ENCODE data around the gene GLIPR1L1.

Gene GLIPR1L1

GRCh38 chr12:75334384-75335030, at the start of gene GLIPR1L1:
Gene GLIPR1L1 (plus strand): TSS chr12:75334670. CDS start chr12:75334729, 59 bp downstream.
- peak; percentile 81 for TF ChIP-seq CTCF (IDR thresholded peaks at IDR 0.05; ENCODE audit: low read depth, low read length, missing control alignments)
- peak within 1 kb of the TSS; percentile 52 for H3K4me3 ChIP-seq (ENCODE audit: low read depth, low read length)
- DNase-seq (ENCODE audit: low read depth) = peak; percentile 87
- in situ Hi-C loops (cut with HindIII; ENCODE audit: low sequenced_read_pairs) = no loop called here

- DNase-seq (ENCODE audit: low read depth) = no peak
- TF ChIP-seq CTCF (IDR thresholded peaks at IDR 0.05; ENCODE audit: low read depth, low read length, missing control alignments) = no peak
- in situ Hi-C loops (cut with HindIII; ENCODE audit: low sequenced_read_pairs) = no loop called here
- no peak overlapping the region for H3K4me3 ChIP-seq (ENCODE audit: low read depth, low read length)
These were observed 45.6 kb upstream of the GLIPR1L1 start for GRCh38 chr12:75288860-75289259.

GRCh38 chr12:75289753-75290152, 44.7 kb upstream of the GLIPR1L1 start:
- in situ Hi-C loops (cut with HindIII; ENCODE audit: low sequenced_read_pairs) = no loop called here
- no peak for TF ChIP-seq CTCF (IDR thresholded peaks at IDR 0.05; ENCODE audit: low read depth, low read length, missing control alignments)
- peak; percentile 31 for DNase-seq (ENCODE audit: low read depth)
- H3K4me3 ChIP-seq (ENCODE audit: low read depth, low read length) = no peak overlapping the region

GRCh38 chr12:75291014-75291413, 43.5 kb upstream of the GLIPR1L1 start:
- no peak overlapping the region for H3K4me3 ChIP-seq (ENCODE audit: low read depth, low read length)
- in situ Hi-C loops (cut with HindIII; ENCODE audit: low sequenced_read_pairs) = no loop called here
- TF ChIP-seq CTCF (IDR thresholded peaks at IDR 0.05; ENCODE audit: low read depth, low read length, missing control alignments) = no peak
- no peak for DNase-seq (ENCODE audit: low read depth)

- no peak for TF ChIP-seq CTCF (IDR thresholded peaks at IDR 0.05; ENCODE audit: low read depth, low read length, missing control alignments)
- DNase-seq (ENCODE audit: low read depth) = no peak
- in situ Hi-C loops (cut with HindIII; ENCODE audit: low sequenced_read_pairs) = no loop called here
- no peak overlapping the region for H3K4me3 ChIP-seq (ENCODE audit: low read depth, low read length)
These were observed 40.1 kb upstream of the GLIPR1L1 start for GRCh38 chr12:75294336-75294735.

- TF ChIP-seq CTCF (IDR thresholded peaks at IDR 0.05; ENCODE audit: low read depth, low read length, missing control alignments) = no peak
- in situ Hi-C loops (cut with HindIII; ENCODE audit: low sequenced_read_pairs) = no loop called here
- no peak for DNase-seq (ENCODE audit: low read depth)
- no peak overlapping the region for H3K4me3 ChIP-seq (ENCODE audit: low read depth, low read length)
These were observed 39.7 kb upstream of the GLIPR1L1 start for GRCh38 chr12:75294797-75295196.
